GM12878 (cell line): Measurements from ENCODE around the gene MGAT5. TPM values are rescaled to one million over a fixed set of nuclear protein-coding genes. Genes with fewer than 3 reads are reported as not detected.

Experiments used
- ATAC-seq: fragments of 200-7000 bp; cut with Tn5 transposase; 3 replicates; pipeline ENCODE4 v1.9.1; 2020; ENCODE audit warnings: mild to moderate bottlenecking, moderate library complexity
- BruUV-seq: library from RNA; stranded (reverse); fragments of 400-500 nt; replicated peaks from 2 replicates; lab custom pipeline; 2021; lab: Mats Ljungman, UMichigan
- CTCF ChIA-PET: fragments of 300-600 bp; sonication (Branson Sonifier 250); formaldehyde crosslinking; extraction: SDS; loops from one replicate; lab custom pipeline; 2021; ENCODE audit warnings: inconsistent platforms; lab: Yijun Ruan, JAX
- POLR2A ChIA-PET: fragments of 350-600 bp; formaldehyde crosslinking; extraction: SDS; loops from one replicate; lab custom pipeline; 2021; ENCODE audit warnings: inconsistent platforms; lab: Charles Lee
- RAD21 ChIA-PET: fragments of 300-600 bp; sonication (Branson Sonifier 250); formaldehyde crosslinking; loops from one replicate; lab custom pipeline; 2023; ENCODE audit warnings: antibody characterized with exemption; ENCODE audit not compliant: unreplicated experiment; lab: Charles Lee
- SMC1A ChIA-PET: fragments of 300-600 bp; sonication (Branson Sonifier 250); formaldehyde crosslinking; loops from one replicate; lab custom pipeline; 2023; ENCODE audit not compliant: unreplicated experiment, uncharacterized antibody; lab: Charles Lee
- DNase-seq: peaks from one replicate; pipeline ENCODE4 v3.0.0-alpha.2; 2011; ENCODE audit warnings: low read depth, low spot score
- FAIRE-seq: peaks from 3 replicates; lab custom pipeline; 2011; peaks lifted over from hg19 to GRCh38; lab: Jason Lieb, UNC
- H2AFZ ChIP-seq: 2 replicates; pipeline ENCODE4 v1.6.0; 2011; ENCODE audit warnings: low read depth, low read length, control low read depth; ENCODE audit not compliant: control insufficient read depth
- H3K27ac ChIP-seq: 2 replicates; pipeline ENCODE4 v1.5.1; 2011; ENCODE audit warnings: control low read depth; ENCODE audit not compliant: control insufficient read depth, insufficient read depth
- H3K27me3 ChIP-seq, 2 experiments: replicated peaks in 1 of 2; 2 replicates each; pipeline versions ENCODE4 v1.6.0 to v1.6.1; 2011; ENCODE audit warnings: low read length in 1 of 2; ENCODE audit not compliant: control insufficient read depth in 2 of 2, insufficient read depth in 2 of 2
- H3K36me3 ChIP-seq, 2 experiments: 2 replicates each; pipeline ENCODE4 v1.5.1; 2011; ENCODE audit warnings: low read length in 1 of 2; ENCODE audit not compliant: control insufficient read depth in 2 of 2, insufficient read depth in 2 of 2
- H3K4me1 ChIP-seq: 2 replicates; pipeline ENCODE4 v1.6.1; 2011; ENCODE audit warnings: mild to moderate bottlenecking, low read length, moderate library complexity, mixed read lengths; ENCODE audit not compliant: control insufficient read depth, insufficient read depth
- H3K4me2 ChIP-seq: 2 replicates; pipeline ENCODE4 v1.6.0; 2011; ENCODE audit warnings: control low read depth; ENCODE audit not compliant: control insufficient read depth, insufficient read depth
- H3K4me3 ChIP-seq: fragments of 200-600 bp; sonication (generic); 2 replicates; pipeline ENCODE4 v1.5.1; 2016
- H3K79me2 ChIP-seq: 2 replicates; pipeline ENCODE4 v1.6.0; 2011; ENCODE audit warnings: low read length; ENCODE audit not compliant: control insufficient read depth, insufficient read depth
- H3K9ac ChIP-seq: 2 replicates; pipeline ENCODE4 v1.8.0; 2011; ENCODE audit warnings: low read length, control low read depth, mixed read lengths; ENCODE audit not compliant: control insufficient read depth, insufficient read depth
- H3K9me3 ChIP-seq: replicated peaks from 3 replicates; pipeline ENCODE4 v1.5.1; 2011; ENCODE audit warnings: mild to moderate bottlenecking, low read length; ENCODE audit not compliant: control insufficient read depth, insufficient read depth
- H4K20me1 ChIP-seq: 2 replicates; pipeline ENCODE4 v1.6.0; 2011; ENCODE audit not compliant: control insufficient read depth, insufficient read depth
- BACH1 ChIP-seq: fragments of 450-650 bp; IDR thresholded peaks from 2 replicates; pipeline ENCODE4 v1.6.1; 2017; ENCODE audit warnings: mild to moderate bottlenecking, borderline replicate concordance
- BRCA1 ChIP-seq: IDR thresholded peaks from 2 replicates; pipeline ENCODE4 v1.6.1; 2011; ENCODE audit warnings: low read depth, low read length, improper control_type of control experiment
- CREB1 ChIP-seq: IDR thresholded peaks from 2 replicates; pipeline ENCODE4 v1.6.1; 2012; ENCODE audit warnings: low read depth, mild to moderate bottlenecking, inconsistent platforms
- DPF2 ChIP-seq: fragments of 450-650 bp; IDR thresholded peaks from 2 replicates; pipeline ENCODE4 v1.6.1; 2017; ENCODE audit warnings: mild to moderate bottlenecking
- HDAC2 ChIP-seq: fragments of 200-600 bp; sonication (generic); IDR thresholded peaks from 2 replicates; pipeline ENCODE4 v1.6.1; 2017
- HDGF ChIP-seq: fragments of 450-650 bp; IDR thresholded peaks from 2 replicates; pipeline ENCODE4 v1.6.1; 2016; ENCODE audit warnings: antibody characterized with exemption
- JUND ChIP-seq: IDR thresholded peaks from 2 replicates; pipeline ENCODE4 v1.6.1; 2012; ENCODE audit warnings: low read depth, mild to moderate bottlenecking, low read length, improper control_type of control experiment, moderate library complexity
- NFYA ChIP-seq: IDR thresholded peaks from 2 replicates; pipeline ENCODE4 v1.6.1; 2011; ENCODE audit warnings: low read depth, mild to moderate bottlenecking, low read length, improper control_type of control experiment, borderline replicate concordance
- NR2F1 ChIP-seq: fragments of 450-650 bp; conservative IDR thresholded peaks from 2 replicates; pipeline ENCODE4 v1.6.1; 2017; ENCODE audit warnings: mild to moderate bottlenecking
- PKNOX1 ChIP-seq: fragments of 450-650 bp; IDR thresholded peaks from 2 replicates; pipeline ENCODE4 v1.6.1; 2016; ENCODE audit warnings: mild to moderate bottlenecking
- RB1 ChIP-seq: fragments of 450-650 bp; formaldehyde crosslinking; IDR thresholded peaks from 2 replicates; pipeline ENCODE4 v1.6.1; 2017; ENCODE audit warnings: mild to moderate bottlenecking, borderline replicate concordance
- SP1 ChIP-seq: IDR thresholded peaks from one replicate; pipeline ENCODE4 v1.6.1; 2011; ENCODE audit warnings: low read depth, low read length
- TCF3 ChIP-seq: IDR thresholded peaks from 2 replicates; pipeline ENCODE4 v1.6.1; 2012; ENCODE audit warnings: low read depth, mild to moderate bottlenecking, low read length, borderline replicate concordance; ENCODE audit not compliant: insufficient read depth
- YBX1 ChIP-seq: fragments of 450-650 bp; IDR thresholded peaks from 2 replicates; pipeline ENCODE4 v1.6.1; 2016; ENCODE audit warnings: antibody characterized with exemption
- ZNF687 ChIP-seq: fragments of 450-650 bp; IDR thresholded peaks from 2 replicates; pipeline ENCODE4 v1.6.1; 2017; ENCODE audit warnings: mild to moderate bottlenecking, moderate library complexity
- WGBS: methylation state at CpG from one replicate; pipeline ENCODE4 v1.1.6; 2016; ENCODE audit warnings: low lambda C conversion rate; ENCODE audit not compliant: insufficient replicate concordance, insufficient coverage; ENCODE audit errors: missing lambda C conversion rate; 5-methylcytosine and 5-hydroxymethylcytosine counted together
- in situ Hi-C: fragments of 300-500 bp; cut with MboI; formaldehyde crosslinking; loops from 9 replicates; pipeline ENCODE4 v1.14.3; 2018; ENCODE audit warnings: mixed read lengths
- intact Hi-C: fragments of 100-400 bp; cut with micrococcal nuclease; formaldehyde crosslinking; loops from one replicate; pipeline ENCODE4 v1.14.2; 2022; ENCODE audit not compliant: unreplicated experiment
- polyA plus RNA-seq, 11 experiments: library from polyadenylated mRNA; depleted of rRNA in 4 of 11; unstranded in 6 of 11; stranded (reverse) in 5 of 11; fragments of >200 nt; fragmentation: Nextera tagmentation in 4 of 11; fragmentation: Illumina TruSeq in 1 of 11; extraction: Ambion mirVana in 4 of 11; extraction: Trizol in 1 of 11; gene quantifications; 1 replicate in 1 of 11; 2 replicates in 10 of 11; pipeline versions ENCODE4 v1.2.1 to v1.2.3, GENCODE V29; 2011 to 2016; ENCODE audit warnings: inconsistent platforms in 2 of 11, missing spikeins in 2 of 11, low read depth in 1 of 11
- total RNA-seq, 4 experiments: library from RNA; depleted of rRNA in 3 of 4; stranded (reverse); fragments of >200 nt in 3 of 4; fragmentation: Illumina TruSeq in 1 of 4; extraction: Trizol in 1 of 4; gene quantifications; 2 replicates each; pipeline versions ENCODE4 v1.2.1 to v1.2.3, GENCODE V29; 2013 to 2021

Gene MGAT5
- total and polyA plus RNA-seq, 10 of the 15 experiments (the other 5 are each of a cell fraction or from before 2014, with no cell fraction given), result 4.9 to 104 (median 36.2) TPM

- TF ChIP-seq BRCA1 (no peak), HDGF (no peak), PKNOX1 (no peak), NR2F1 (no peak), TCF3 (no peak), YBX1 (no peak)
These were observed 12.0 kb upstream of the MGAT5 start (continued) for GRCh38 chr2:134241911-134242310.

GRCh38 chr2:134243244-134243643 lies 10.6 kb upstream of the MGAT5 start:
- no TSS peak for BruUV-seq
- H3K4me1 ChIP-seq, result peaks cover 44% of the 10 kb centered on the region
- no peaks in the 10 kb centered on the region for H3K27me3 ChIP-seq
- H2AFZ ChIP-seq, result no peak overlapping the region
- DNase-seq (no peak), FAIRE-seq (no peak), ATAC-seq (no peak)
- POLR2A ChIA-PET, result interaction anchor here (0.6 to 1.3 kb wide), 3 partner anchors 12 to 131 kb away, joined by 3 to 7 read pairs (median 3); no protein-coding TSS in a partner anchor
- in situ Hi-C loops (loop anchor here (5.0 kb wide), 1 partner anchor 126 kb away; no protein-coding TSS in a partner anchor), intact Hi-C loops (loop anchor here (10.0 kb wide), 1 partner anchor 358 kb away; no protein-coding TSS in a partner anchor)
- no peaks in the 10 kb centered on the region for H4K20me1 ChIP-seq
- RAD21 ChIA-PET, result interaction anchor here (0.8 to 5.3 kb wide), 13 partner anchors 9 to 356 kb away, joined by 3 to 113 read pairs (median 5); partner anchors contain the start of gene MGAT5
- H3K27ac ChIP-seq, result 0 out of 2 replicates have a peak overlapping the region, but pooled peaks have one; percentile 0
- no peaks in the 10 kb centered on the region; the same call in 2 of the 3 replicates for H3K9me3 ChIP-seq
- H3K4me2 ChIP-seq, result no peak overlapping the region
- 96% methylated on average over 1 of the region's 1 CpG for WGBS
- TF ChIP-seq DPF2 (no peak), SP1 (no peak), CREB1 (no peak), HDAC2 (no peak), BACH1 (no peak), ZNF687 (no peak), NFYA (no peak), RB1 (no peak), JUND (no peak)
- peaks cover 77% of the 10 kb centered on the region for H3K79me2 ChIP-seq
- no peak overlapping the region for H3K9ac ChIP-seq
- CTCF ChIA-PET, result interaction anchor here (1.0 to 5.3 kb wide), 17 partner anchors 8 to 358 kb away, joined by 3 to 173 read pairs (median 15); partner anchors contain the start of gene MGAT5
- SMC1A ChIA-PET, result interaction anchor here (0.8 to 5.4 kb wide), 23 partner anchors 8 to 357 kb away, joined by 3 to 100 read pairs (median 6); partner anchors contain the start of gene MGAT5
- H3K4me3 ChIP-seq, result no peak overlapping the region
- H3K36me3 ChIP-seq, result no peaks in the 10 kb centered on the region; a peak in 2 of 4 replicates
